GM23248 (cell line): Measurements from ENCODE around the gene CUL9. TPM values are rescaled to one million over a fixed set of nuclear protein-coding genes. Genes with fewer than 3 reads are reported as not detected.

Source experiments
- DNase-seq: peaks from one replicate; pipeline ENCODE4 v3.0.0-alpha.2; 2015
- H2AFZ ChIP-seq: fragments of 200-600 bp; sonication (generic); 2 replicates; pipeline ENCODE4 v1.6.1; 2016; ENCODE audit warnings: antibody characterized with exemption
- H3F3A ChIP-seq: fragments of 200-600 bp; sonication (generic); 2 replicates; pipeline ENCODE4 v1.6.1; 2016; ENCODE audit warnings: mild to moderate bottlenecking, antibody characterized with exemption, mixed run types; ENCODE audit not compliant: insufficient read depth
- H3K27ac ChIP-seq: fragments of 200-600 bp; sonication (generic); 2 replicates; pipeline ENCODE4 v1.5.1; 2016; ENCODE audit warnings: mild to moderate bottlenecking
- H3K27me3 ChIP-seq: fragments of 200-600 bp; sonication (generic); replicated peaks from 2 replicates; pipeline ENCODE4 v1.6.1; 2016; ENCODE audit warnings: mild to moderate bottlenecking; ENCODE audit not compliant: insufficient read depth
- H3K36me3 ChIP-seq: fragments of 200-600 bp; sonication (generic); 2 replicates; pipeline ENCODE4 v1.6.1; 2016; ENCODE audit warnings: low read depth, mild to moderate bottlenecking
- H3K4me1 ChIP-seq: fragments of 200-600 bp; sonication (generic); 2 replicates; pipeline ENCODE4 v1.6.1; 2016; ENCODE audit warnings: mild to moderate bottlenecking; ENCODE audit not compliant: insufficient read depth
- H3K4me2 ChIP-seq: fragments of 200-600 bp; sonication (generic); one replicate; pipeline ENCODE4 v1.6.1; 2016; ENCODE audit warnings: mild to moderate bottlenecking; ENCODE audit not compliant: unreplicated experiment
- H3K4me3 ChIP-seq: fragments of 200-600 bp; sonication (generic); 2 replicates; pipeline ENCODE4 v1.5.1; 2016; ENCODE audit warnings: mild to moderate bottlenecking
- H3K79me2 ChIP-seq: fragments of 200-600 bp; sonication (generic); 2 replicates; pipeline ENCODE4 v1.6.1; 2016; ENCODE audit warnings: mild to moderate bottlenecking; ENCODE audit not compliant: insufficient read depth
- H3K9ac ChIP-seq: fragments of 200-600 bp; sonication (generic); 2 replicates; pipeline ENCODE4 v1.6.1; 2016; ENCODE audit warnings: mild to moderate bottlenecking
- H3K9me2 ChIP-seq: fragments of 200-600 bp; sonication (generic); 2 replicates; pipeline ENCODE4 v1.6.1; 2016; ENCODE audit warnings: mixed run types, mild to moderate bottlenecking, moderate library complexity; ENCODE audit not compliant: insufficient read depth
- H3K9me3 ChIP-seq: fragments of 200-600 bp; sonication (generic); one replicate; pipeline ENCODE4 v1.6.1; 2017; ENCODE audit warnings: low read depth
- H4K20me1 ChIP-seq: fragments of 200-600 bp; sonication (generic); 2 replicates; pipeline ENCODE4 v1.6.0; 2016; ENCODE audit not compliant: insufficient read depth
- EZH2 ChIP-seq: fragments of 200-600 bp; sonication (generic); IDR thresholded peaks from 2 replicates; pipeline ENCODE4 v1.6.1; 2018; ENCODE audit warnings: antibody characterized with exemption, mild to moderate bottlenecking; ENCODE audit not compliant: insufficient read depth, poor library complexity, severe bottlenecking
- EZH2phosphoT487 ChIP-seq: fragments of 200-600 bp; sonication (generic); IDR thresholded peaks from 2 replicates; pipeline ENCODE4 v1.6.1; 2018; ENCODE audit warnings: antibody characterized with exemption, moderate library complexity, mild to moderate bottlenecking, low read depth; ENCODE audit not compliant: insufficient read depth
- WGBS, 2 experiments: methylation state at CpG; one replicate each; pipeline ENCODE4 v1.1.6; 2015 to 2017; ENCODE audit warnings: low lambda C conversion rate in 2 of 2, low coverage in 1 of 2; ENCODE audit errors: missing lambda C conversion rate in 2 of 2; 5-methylcytosine and 5-hydroxymethylcytosine counted together
- in situ Hi-C: fragments of 300-500 bp; cut with MboI; formaldehyde crosslinking; loops from 2 replicates; pipeline ENCODE4 v1.15.0; 2020
- polyA plus RNA-seq: library from polyadenylated mRNA; unstranded; fragments of >200 nt; fragmentation: Nextera tagmentation; extraction: Ambion mirVana; gene quantifications from 2 replicates; pipeline ENCODE4 v1.2.1, GENCODE V29; 2016
- total RNA-seq: library from RNA; depleted of rRNA; stranded (reverse); fragments of >200 nt; shearing (Covaris generic); gene quantifications from 2 replicates; pipeline ENCODE4 v1.2.3, GENCODE V29; 2014

The CUL9 gene
- total and polyA plus RNA-seq, 2 experiments from 2014 or later = 8.5 to 15.0 TPM

DNA sequence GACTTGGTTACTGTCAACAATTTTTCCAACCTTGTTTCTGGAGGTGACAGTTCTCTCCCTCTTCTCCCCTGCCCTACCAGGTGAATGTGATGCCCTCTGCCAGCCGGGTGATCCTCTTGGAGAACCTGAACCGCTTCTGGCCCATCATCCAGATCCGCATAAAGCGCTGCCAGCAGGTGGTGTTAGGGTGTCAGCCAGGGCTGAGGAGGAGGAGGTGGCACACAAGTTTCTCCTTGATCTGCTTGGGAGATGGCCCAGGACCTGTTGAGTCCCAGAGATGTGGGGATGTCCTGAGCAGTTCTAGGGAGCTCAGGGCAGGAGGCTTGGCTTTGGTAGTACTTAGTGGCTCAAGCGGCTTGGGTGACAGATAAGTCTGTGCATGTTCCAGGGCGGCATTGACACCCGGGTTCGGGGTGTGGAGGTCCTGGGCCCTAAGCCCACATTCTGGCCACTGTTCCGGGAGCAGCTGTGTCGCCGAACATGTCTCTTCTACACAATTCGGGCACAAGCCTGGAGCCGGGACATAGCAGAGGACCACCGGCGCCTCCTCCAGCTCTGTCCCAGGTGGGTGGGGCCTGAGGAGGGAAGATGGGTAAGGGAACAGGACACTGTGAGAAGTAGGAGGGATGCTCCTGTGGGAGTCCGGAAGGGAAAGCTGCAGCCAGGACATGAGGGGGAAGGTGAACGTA, 21.2 kb downstream of the CUL9 start:
- Histone ChIP-seq H3K4me2 (no peak overlapping the region), H3K27ac (no peak overlapping the region), H3K36me3 (peaks cover 3% of the 10 kb centered on the region; the same call in 1 of the 2 replicates), H3K9me2 (no peaks in the 10 kb centered on the region), H3K9me3 (no peaks in the 10 kb centered on the region), H3K79me2 (no peaks in the 10 kb centered on the region), H3K27me3 (no peaks in the 10 kb centered on the region), H2AFZ (no peak overlapping the region), H4K20me1 (no peaks in the 10 kb centered on the region), H3K4me3 (no peak overlapping the region), H3K9ac (no peak overlapping the region), H3F3A (no peaks in the 10 kb centered on the region), H3K4me1 (no peaks in the 10 kb centered on the region)
- in situ Hi-C loops = no loop called here
- 82 to 85% methylated on average over 17 of the region's 17 CpGs for WGBS, 2 experiments
- no peak for TF ChIP-seq EZH2phosphoT487
- TF ChIP-seq EZH2 = no peak
- DNase-seq = no peak

DNA sequence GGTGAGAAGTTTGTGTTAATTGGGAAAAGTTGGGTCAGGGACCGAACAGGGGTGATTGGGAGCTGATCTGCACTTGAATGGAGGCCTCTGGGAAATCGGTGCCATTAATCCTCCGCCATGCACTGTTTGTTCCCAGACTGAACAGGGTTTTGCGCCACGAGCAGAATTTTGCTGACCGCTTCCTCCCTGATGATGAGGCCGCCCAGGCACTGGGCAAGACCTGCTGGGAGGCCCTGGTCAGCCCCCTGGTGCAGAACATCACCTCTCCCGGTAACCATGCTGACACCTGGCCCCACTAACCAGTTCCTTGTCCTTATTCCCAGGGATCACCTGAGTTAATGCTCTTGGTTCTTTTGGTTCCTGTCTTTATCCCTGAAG, 21.7 kb downstream of the CUL9 start:
- Histone ChIP-seq H4K20me1 (no peaks in the 10 kb centered on the region), H3K9me3 (no peaks in the 10 kb centered on the region), H3K9ac (no peak overlapping the region), H3K9me2 (no peaks in the 10 kb centered on the region), H3K27ac (no peak overlapping the region), H3F3A (no peaks in the 10 kb centered on the region), H3K79me2 (no peaks in the 10 kb centered on the region), H3K4me3 (no peak overlapping the region), H3K4me1 (no peaks in the 10 kb centered on the region), H3K36me3 (peaks cover 3% of the 10 kb centered on the region; the same call in 1 of the 2 replicates), H3K4me2 (no peak overlapping the region), H2AFZ (no peak overlapping the region), H3K27me3 (no peaks in the 10 kb centered on the region)
- no peak for DNase-seq
- in situ Hi-C loops = no loop called here
- WGBS, 2 experiments = 95 to 99% methylated on average over 8 of the region's 8 CpGs
- no peak for TF ChIP-seq EZH2
- TF ChIP-seq EZH2phosphoT487 = no peak

DNA sequence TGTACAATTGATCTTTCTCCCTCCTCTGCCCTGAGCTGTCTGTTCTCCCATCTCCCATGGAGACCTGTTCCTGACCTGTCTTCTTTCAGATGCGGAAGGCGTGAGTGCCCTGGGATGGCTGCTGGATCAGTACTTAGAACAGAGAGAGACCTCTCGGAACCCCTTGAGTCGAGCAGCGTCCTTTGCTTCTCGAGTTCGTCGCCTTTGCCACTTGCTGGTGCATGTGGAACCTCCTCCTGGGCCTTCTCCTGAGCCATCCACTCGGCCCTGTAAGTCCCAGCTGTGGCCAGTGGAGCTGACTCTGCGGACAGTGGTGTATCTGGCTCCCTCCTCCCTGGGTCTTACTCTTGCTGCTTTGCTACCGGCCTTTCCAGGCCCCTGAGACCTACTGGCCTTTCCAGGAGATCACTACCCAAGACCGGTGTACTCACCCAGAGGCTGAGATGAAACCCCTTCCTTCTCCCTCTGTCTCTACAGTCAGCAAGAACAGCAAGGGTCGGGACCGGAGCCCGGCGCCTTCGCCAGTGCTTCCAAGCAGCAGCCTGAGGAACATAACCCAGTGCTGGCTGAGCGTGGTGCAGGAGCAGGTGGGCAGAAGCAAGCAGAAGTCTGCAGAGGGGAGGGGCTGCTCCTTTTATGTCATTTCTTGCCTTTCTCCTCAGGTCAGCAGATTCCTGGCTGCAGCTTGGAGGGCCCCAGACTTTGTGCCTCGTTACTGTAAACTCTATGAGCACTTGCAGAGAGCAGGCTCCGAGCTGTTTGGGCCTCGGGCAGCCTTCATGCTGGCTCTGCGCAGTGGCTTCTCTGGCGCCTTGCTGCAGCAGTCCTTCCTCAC, 22.5 kb downstream of the CUL9 start:
- in situ Hi-C loops = no loop called here
- no peaks in the 10 kb centered on the region for H3K4me1 ChIP-seq
- H3K4me2 ChIP-seq = no peak overlapping the region
- no peak overlapping the region for H3K4me3 ChIP-seq
- no peaks in the 10 kb centered on the region for H3K79me2 ChIP-seq
- H3K27ac ChIP-seq = no peak overlapping the region
- no peak overlapping the region for H3K9ac ChIP-seq
- DNase-seq = no peak
- no peaks in the 10 kb centered on the region for H3K9me2 ChIP-seq
- TF ChIP-seq EZH2phosphoT487 (no peak), EZH2 (no peak)
- no peaks in the 10 kb centered on the region for H4K20me1 ChIP-seq
- peaks cover 3% of the 10 kb centered on the region; the same call in 1 of the 2 replicates for H3K36me3 ChIP-seq
- no peaks in the 10 kb centered on the region for H3F3A ChIP-seq
- H3K27me3 ChIP-seq = no peaks in the 10 kb centered on the region
- H2AFZ ChIP-seq = no peak overlapping the region
- H3K9me3 ChIP-seq = no peaks in the 10 kb centered on the region
- 93 to 94% methylated on average over 23 of the region's 23 CpGs for WGBS, 2 experiments

DNA sequence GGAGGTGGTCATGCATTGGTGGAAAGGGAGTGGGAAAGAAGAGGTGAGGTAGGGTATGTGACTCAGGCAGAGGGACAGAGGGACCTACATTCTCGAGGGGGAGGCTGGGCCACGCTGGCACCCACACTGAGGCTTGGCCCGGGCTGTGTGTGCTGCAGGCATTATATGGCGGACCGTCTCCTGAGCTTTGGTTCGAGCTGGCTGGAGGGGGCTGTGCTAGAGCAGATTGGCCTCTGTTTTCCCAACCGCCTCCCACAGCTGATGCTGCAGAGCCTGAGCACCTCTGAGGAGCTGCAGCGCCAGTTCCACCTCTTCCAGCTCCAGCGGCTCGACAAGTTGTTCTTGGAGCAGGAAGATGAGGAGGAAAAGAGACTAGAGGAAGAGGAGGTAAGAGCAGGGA, 23.9 kb downstream of the CUL9 start:
- 95 to 98% methylated on average over 10 of the region's 10 CpGs for WGBS, 2 experiments
- Histone ChIP-seq H3K79me2 (no peaks in the 10 kb centered on the region), H3K9me2 (no peaks in the 10 kb centered on the region), H3K9me3 (no peaks in the 10 kb centered on the region), H3K4me3 (no peak overlapping the region), H3F3A (no peaks in the 10 kb centered on the region), H3K36me3 (peaks cover 3% of the 10 kb centered on the region; the same call in 1 of the 2 replicates), H3K4me1 (no peaks in the 10 kb centered on the region), H4K20me1 (no peaks in the 10 kb centered on the region), H3K4me2 (no peak overlapping the region), H3K27ac (no peak overlapping the region), H3K9ac (no peak overlapping the region), H2AFZ (no peak overlapping the region), H3K27me3 (no peaks in the 10 kb centered on the region)
- no peak for DNase-seq
- in situ Hi-C loops = no loop called here
- no peak for TF ChIP-seq EZH2phosphoT487
- no peak for TF ChIP-seq EZH2
